Cardiac fibroblast (primary cell): Measurements from ENCODE around the gene VN1R4.
"Not testable (repeated sequence)": the region's sequence is repeated elsewhere in the genome, so short reads cannot be mapped to it uniquely, and the experiment has no call there.

Experiments
- DNase-seq, 2 donors: peaks; one replicate each; pipeline versions ENCODE4 v3.0.0 to v3.0.0-alpha.2; 2010; ENCODE audit warnings: low read depth in 2 of 2
- H3K4me3 ChIP-seq, 2 donors: replicated peaks in 1 of 2; 1 replicate in 1 of 2; 2 replicates in 1 of 2; pipeline ENCODE4 v1.5.1; 2011; ENCODE audit warnings: low read depth in 2 of 2, low read length in 2 of 2, mild to moderate bottlenecking in 2 of 2, moderate library complexity in 1 of 2
- CTCF ChIP-seq: IDR thresholded peaks from one replicate; pipeline ENCODE4 v1.5.1; 2011; ENCODE audit warnings: low read depth, mild to moderate bottlenecking, low read length, inconsistent platforms

Gene VN1R4

GRCh38 chr19:53237114-53237777 is 30.3 kb downstream of the VN1R4 start:
- DNase-seq = no peak
- TF ChIP-seq CTCF = no peak
- no peak overlapping the region for H3K4me3 ChIP-seq

GRCh38 chr19:53224606-53225005 is 42.9 kb downstream of the VN1R4 start:
- no peak for TF ChIP-seq CTCF
- DNase-seq = no peak
- no peak overlapping the region for H3K4me3 ChIP-seq

- not testable (repeated sequence) for DNase-seq, H3K4me3 ChIP-seq
Observed at GRCh38 chr19:53222716-53223115, 44.8 kb downstream of the VN1R4 start.
